GM18868 (cell line): ENCODE data around the gene CLEC3B.
"Not testable (repeated sequence)": the region's sequence is repeated elsewhere in the genome, so short reads cannot be mapped to it uniquely, and the experiment has no call there.

Experiments
- ATAC-seq: cut with Tn5 transposase; IDR thresholded peaks from one replicate; pipeline ENCODE4 v1.9.1; 2021; ENCODE audit warnings: mild to moderate bottlenecking, moderate library complexity; ENCODE audit not compliant: unreplicated experiment

CLEC3B gene

DNA sequence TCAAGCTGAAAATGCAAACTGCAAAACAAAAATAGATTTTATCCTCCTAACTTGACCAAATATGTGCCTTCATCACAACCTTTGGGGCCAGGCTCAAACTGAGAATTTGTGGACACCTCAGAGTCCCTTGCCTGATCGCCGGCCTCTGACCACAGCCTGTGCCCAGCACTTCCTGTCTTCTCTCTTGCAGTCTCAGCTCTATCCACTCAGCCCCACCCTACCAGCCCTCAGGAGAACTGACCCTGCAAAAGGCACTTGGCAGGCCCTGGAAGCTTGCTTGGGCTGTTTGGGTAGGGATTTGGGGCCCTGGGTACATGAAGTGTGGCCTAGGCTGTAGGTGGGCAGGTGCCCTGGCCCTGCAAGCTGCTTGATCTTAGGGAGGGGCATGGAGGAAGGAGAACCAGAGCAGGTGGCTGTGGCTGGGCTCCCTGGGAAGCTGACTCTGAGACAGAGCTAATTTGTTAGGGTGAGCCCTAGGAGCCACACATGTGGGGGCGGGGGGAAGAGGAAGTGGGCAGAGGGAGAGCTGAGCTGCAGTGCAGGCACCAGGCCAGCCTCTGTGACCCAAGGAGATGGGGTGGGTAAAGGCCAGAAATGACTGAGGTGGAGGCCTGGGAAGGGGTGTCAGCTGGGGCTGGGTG, 8.6 kb downstream of the CLEC3B start:
- no peak for ATAC-seq

DNA sequence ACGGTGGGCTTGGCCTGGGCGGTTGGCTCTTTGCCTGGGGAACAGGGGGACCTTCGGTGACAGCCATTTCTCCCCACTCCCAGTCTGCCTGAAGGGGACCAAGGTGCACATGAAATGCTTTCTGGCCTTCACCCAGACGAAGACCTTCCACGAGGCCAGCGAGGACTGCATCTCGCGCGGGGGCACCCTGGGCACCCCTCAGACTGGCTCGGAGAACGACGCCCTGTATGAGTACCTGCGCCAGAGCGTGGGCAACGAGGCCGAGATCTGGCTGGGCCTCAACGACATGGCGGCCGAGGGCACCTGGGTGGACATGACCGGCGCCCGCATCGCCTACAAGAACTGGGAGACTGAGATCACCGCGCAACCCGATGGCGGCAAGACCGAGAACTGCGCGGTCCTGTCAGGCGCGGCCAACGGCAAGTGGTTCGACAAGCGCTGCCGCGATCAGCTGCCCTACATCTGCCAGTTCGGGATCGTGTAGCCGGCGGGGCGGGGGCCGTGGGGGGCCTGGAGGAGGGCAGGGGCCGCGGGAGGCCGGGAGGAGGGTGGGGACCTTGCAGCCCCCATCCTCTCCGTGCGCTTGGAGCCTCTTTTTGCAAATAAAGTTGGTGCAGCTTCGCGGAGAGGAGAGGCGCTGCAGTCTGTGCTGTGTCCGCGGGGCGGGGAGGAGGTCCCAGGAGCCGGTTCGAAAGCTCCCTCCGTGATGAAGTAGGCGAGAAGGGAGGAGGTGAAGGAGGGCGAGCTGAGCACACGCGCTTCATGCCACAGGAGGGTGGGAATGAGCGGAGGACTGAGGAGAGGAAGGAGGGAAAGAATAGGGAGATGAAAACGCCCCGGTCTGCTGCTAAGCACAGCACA, 9.6 kb downstream of the CLEC3B start:
- ATAC-seq, result no peak

DNA sequence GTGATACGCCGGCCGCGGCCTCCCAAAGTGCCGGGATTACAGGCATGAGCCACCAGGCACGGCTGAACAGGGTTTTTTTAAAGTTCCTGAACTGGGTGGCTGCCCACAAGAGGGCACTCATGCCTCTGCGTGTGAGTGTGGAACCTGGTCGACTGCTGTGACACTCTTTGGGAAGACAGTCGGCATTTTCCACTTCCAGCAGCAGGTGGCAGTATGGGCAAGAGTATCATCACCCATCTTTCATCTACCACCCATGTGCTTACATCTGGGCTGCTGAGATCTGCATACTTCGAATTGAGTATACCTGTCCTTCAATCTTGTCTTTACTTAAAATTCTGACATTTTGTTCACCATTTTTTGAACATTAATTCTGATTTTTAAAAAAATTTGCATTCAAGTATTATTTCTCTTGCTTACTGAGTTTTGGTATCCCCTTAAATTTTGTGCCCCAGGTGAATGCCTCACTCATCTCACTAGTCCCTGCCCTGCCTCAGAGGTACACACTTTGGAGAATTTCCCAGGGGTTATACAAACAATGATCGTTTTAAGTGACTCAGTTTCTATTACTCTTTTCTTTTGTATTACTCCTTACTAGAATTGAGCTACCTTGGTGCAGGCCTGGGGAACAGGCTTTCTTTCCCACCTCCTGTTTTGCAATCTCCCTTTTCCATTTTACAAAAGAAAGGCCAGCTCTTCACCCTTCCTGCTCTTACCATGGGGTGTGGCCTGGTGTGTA, 11.8 kb downstream of the CLEC3B start:
- ATAC-seq, result peak; percentile 79

DNA sequence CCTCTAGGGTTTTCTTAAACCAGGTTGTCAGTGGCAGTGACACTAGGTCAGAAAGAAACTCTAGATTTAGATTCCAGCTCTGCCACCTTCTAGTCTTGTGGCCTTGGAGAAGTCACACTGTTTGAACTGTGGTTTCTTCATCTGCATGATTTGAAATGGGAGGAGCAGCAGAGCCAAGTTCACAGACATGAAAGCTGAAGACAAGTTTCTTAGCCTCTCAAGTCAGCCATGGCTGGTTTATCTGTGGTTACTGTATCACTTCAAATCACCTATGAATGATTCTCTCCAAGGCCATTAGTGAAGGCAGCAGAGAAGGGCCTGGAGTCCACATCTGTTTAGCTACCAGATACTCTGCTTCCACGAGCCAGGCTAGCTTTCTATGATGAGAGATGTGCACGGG, 15.6 kb downstream of the CLEC3B start:
- ATAC-seq, result no peak

DNA sequence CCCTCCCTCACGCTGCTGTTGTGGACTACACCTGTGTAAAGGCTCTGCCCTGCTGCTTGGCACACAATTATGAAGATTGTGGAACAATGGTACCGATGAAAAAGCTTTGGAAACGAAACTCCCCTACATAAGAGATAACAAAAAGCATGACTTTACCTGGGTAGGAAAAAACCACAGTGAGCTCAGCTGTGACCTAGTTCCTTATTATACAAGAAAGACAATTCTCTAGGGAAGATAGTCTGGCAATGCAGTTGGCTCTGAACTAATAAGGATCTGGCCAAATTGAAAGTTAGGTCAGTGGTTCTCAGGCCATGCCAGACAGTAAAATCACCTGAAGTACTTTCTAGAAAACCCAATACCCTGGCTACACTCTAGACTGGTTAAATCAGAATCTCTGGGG, 16.1 kb downstream of the CLEC3B start:
- no peak for ATAC-seq

DNA sequence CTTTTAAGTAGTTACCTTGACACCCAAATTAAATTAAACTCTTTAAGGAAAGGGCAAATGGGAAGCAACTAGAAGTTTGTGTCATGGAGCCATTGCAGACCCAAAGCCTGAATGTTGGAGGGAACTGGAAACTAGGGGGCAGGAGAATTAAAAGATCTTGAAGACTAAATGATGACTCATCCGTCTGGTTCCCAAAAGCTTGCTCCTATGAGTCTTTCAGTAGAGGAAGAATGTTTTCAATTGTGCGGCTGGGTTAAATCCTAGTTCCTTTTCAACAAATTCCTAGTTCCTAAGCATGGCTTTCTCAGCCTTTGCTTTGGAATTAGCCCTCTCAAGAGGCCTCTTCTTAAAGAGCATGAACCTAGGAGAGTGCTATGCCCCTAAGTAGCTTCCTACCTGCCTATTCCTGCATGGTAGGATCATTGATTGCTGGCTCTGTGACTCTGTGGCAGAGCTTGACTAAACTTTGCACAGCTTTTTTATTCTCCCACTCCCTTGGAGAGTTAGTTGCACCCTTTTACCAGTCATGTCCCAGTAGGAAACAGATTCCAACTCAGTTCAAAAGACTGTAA, 17.7 kb downstream of the CLEC3B start:
- no peak for ATAC-seq

DNA sequence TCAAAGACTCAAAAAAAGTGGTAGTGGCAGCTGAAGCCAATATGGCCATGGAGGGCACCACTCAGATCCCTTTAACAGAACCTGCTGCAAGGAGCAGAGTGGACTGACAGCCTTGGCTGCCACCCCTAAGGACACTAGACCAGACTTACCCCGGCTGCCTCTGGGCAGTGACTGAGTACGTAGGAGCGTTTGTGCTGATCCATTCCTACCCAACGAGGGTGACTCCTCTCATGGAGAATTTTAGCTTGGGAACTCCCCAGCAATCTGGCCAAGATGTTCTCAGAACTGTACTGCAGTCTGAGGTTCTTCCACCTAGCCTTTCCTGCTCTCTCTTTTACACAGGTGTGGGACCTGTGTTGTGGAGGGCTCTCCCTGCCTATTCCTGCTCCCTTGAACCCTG, 22.1 kb downstream of the CLEC3B start:
- no peak for ATAC-seq

DNA sequence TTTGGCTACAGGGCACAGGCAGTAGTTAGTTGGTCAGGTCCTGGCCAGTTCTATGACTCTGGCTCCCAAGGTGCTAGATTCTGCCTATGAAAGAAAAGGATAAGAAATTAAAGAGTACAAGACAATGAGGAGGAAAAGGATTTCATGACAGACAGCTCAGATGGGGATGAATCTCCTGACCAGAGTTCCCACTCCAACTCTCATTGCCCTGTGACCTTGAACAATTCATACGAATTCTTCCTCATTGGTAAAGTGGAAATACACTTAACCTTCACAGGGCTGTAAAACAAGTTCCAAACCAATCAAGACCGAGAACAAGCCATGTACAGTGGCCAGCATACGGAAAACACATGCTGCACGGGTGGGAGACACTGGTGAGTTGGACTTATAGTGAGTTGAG, 23.7 kb downstream of the CLEC3B start:
- no peak for ATAC-seq

DNA sequence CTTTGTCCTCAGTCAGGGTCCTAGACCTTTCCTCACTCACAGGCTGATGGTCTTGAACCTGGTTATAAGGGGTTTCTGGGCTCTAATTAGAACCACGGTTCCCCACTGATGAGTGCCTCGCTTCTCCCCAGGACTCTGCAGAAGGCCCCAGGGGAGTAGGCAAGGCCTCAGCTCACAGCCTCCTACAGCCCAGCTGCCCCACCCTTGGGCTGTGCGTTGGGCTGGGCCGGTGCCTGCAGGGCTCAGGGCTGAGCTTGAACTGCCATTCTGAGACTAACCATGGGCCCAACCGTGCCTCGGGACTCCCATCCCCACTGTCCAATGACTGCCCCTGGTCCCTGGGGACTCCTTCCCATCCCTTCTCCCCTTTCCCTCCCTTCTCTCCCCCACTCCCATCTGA, 25.6 kb downstream of the CLEC3B start:
- no peak for ATAC-seq

DNA sequence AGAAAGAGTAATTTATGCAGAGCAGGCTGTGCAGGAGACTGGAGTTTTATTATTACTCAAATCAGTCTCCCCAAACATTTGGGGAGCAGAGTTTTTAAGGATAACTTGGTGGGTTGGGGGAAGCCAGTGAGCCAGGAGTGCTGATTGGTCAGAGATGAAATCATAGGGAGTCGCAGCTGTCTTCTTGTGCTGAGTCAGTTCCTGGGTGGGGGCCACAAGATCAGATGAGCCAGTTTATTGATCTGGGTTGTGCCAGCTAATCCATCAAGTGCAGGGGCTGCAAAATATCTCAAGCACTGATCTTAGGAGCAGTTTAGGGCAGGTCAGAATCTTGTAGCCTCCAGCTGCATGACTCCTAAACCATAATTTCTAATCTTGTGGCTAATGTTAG, 27.7 kb downstream of the CLEC3B start:
- not testable (repeated sequence) for ATAC-seq

DNA sequence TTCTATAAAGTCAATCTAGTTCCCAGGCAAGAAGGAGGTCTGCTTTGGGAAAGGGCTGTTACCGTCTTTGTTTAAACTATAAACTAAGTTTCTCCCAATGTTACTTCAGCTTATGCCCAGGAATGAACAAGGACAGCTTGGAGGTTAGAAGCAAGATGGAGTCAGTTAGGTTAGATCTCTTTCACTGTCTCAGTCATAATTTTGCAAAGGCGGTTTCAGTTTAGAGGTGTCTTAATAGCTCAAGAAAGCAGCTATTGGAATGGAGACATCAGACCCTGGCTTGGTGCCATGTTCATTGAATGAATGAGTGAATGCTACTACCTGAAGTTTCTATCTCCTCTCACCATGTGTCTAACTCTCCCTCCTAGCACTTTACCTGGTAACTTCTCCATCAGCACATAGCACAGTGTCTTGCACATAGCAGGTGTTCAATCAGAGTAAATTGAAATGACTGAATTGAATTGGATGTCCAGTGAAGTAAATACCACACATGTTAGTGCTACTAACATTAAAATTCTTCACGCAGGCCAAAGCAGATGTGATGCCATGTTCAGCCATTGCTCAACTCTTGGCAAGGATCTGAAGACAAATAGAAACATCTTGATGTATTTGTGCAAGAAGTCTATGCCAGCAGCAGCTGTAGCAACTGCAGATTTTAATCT, 28.2 kb downstream of the CLEC3B start:
- no peak for ATAC-seq

DNA sequence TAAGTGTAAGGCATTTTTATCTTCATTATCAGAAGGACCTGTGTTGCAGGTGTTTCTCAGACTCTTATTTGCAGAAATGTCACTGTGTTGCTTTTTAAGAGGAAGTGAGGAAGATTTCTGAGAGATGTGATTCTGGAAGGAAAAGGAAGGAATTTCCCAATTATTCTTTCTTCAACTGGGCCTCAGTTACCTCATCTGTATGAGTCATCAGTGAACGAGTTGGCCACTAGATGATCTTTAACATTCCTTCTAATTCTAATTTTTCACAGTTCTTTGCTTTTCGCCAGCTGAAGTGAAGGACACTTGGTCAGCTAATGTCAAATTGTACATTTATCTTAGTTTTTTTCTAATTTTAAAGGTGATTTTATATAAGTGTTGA, 28.9 kb downstream of the CLEC3B start:
- ATAC-seq, result no peak

DNA sequence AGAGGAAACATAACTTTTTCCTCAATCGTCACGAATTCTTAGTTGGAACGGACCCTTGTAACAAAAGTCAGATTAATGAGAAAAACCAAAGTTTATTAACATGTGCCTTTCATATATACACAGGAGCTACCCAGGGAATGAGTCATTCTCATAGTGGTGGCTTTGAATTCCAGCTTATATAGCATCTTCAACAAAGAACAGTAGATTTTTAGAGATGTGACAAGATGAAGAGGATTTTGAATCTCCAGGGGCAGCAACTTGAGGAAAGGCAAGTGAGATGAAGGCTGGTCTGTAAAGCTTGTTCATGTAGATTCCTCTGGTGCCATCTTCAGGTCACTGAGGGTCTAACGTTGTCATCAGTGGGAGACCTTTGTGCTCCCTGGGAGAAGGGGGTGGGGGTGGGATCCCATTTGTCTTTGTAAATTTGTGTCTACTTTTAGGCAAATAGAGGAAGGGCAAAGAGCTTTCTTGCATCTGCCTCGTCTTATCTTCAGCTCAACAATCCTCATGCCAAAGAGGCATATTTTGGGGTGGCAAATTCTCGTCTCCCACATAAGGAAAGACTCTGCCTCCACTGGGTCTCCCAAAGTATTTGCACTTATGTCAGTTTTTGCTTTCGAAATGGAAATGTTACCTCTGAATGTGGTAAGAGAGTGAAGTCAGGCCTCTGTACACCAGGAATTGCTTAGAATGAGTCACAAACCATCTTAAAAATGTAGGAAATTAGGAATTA, 29.5 kb downstream of the CLEC3B start:
- ATAC-seq, result no peak

DNA sequence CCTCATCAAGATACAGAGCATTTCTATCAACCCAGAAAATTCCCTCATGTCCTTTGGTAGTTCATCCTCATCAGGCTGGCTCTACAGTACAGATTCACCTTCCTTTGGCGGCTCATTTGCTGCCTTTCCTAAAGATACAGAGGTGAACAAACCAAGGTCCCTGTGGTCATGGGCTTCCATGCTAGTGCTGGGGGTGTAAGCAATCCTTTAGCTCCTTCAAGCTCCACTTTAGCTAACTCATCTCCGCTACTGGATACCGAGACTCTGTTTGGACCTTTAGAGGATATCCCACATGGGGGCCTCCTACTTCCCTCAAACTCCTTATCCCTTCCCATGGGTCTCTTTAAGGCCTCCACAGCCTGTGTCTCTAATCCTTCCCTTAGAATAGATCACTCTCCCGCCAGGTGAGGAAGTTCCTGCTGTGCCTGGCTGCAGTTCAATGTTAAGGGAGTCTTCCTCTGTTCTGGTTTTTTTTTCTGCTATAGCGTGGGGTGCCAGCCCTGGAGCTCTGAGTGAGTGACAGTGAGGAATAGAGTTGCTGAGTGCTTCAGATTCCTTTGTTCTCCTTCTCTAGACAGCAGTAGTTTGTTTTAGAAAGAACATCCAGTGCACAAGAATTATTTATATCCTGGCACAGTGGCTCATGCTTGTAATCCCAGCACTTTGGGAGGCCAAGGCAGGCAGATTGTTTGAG, 30.7 kb downstream of the CLEC3B start:
- no peak for ATAC-seq

DNA sequence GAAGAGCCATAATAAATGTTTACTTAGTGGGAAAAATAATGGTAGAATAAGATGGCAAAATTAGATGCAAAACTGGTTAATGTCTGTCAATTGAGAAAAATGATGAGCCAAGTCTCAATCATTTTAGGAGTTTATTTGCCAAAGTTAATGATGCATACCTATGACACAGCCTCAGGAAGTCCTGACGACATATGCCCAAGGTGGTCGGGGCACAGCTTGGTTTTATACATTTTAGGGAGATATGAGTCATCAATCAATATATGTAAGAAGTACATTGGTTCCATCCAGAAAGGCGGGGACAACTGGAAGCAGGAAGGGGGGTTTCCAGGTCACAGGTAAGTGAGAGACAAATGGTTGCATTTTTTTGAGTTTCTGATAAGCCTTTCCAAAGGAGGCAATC, 31.5 kb downstream of the CLEC3B start:
- ATAC-seq, result no peak

DNA sequence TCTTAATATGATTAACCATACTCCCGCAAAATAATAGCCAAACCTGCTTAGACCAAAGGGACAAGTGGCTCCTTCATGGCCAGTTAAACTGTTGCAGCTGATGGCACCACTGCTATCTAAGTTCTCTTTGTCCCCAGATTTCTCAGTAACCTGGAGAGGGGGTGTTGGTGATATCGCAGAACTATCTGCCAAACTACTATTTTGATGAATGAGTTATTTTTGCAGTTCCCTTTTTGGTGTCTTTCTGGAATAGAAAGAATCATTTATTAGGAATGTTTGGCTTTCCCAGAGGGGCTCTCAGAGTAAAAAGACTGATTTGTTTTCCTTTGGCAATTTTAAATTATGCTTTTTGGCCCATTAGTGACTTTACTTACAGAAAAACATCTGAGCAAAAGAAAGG, 33.0 kb downstream of the CLEC3B start:
- ATAC-seq, result no peak

DNA sequence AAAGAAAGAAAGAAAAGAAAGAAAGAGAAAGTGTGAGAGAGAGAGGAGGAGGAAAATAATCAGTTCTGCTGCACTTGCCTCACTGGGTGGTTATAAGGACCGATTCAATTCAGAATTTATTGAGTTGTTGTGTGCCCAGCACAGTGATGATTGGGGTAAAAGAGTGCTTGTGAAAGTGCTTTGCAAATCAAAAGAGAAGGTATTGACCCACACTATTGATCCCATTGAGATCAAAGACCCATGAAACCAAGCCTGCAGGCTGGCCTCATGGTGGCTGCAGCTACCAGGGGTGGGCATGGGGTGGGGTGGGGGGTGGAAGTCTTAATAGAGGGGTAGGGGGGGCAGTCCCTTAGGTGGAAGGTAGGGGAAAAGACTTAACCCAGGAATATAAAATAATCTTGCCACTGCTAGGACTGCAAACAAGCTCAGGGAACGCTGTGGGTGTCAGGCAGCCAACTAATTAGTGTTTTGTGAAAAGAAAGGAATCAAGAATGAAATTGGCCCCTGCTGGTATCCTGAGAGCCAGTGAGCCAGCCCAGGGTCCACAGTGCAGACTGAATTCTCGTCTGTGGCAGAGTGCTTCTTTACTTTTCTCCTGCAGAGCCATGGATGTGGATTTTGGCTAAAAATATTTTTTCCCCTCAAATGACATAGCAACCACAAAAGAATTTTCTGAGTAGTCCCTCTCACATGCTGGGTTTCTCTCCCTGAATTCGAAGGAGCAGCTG, 34.2 kb downstream of the CLEC3B start:
- ATAC-seq, result no peak

DNA sequence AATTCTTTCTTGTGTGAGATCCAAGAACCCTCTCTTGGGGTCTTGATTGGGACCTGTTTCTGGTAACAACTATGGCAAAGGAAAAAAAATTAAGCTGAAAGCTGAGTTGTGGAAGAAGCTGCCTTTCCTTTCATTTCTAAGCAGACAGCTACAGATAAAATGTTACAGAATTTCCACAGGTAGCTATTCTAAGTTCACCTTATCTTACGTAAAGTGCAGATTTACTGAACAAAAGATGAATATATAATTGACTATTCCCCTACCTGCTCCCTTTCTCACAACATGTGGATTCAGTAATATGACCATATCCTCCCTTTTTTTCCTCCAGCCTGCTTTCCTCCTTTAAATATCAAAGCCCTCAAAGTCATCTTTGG, 36.6 kb downstream of the CLEC3B start:
- no peak for ATAC-seq
